ENCODE results near the gene XPO6. TPM values are rescaled to one million over a fixed set of nuclear protein-coding genes. Genes with fewer than 3 reads are reported as not detected.

The XPO6 gene
- polyA plus RNA-seq, 5 donors = 61.9 to 80.9 (median 75.6) TPM

GRCh38 chr16:28091656-28092055 is 120.1 kb downstream of the XPO6 start:
- no peak for DNase-seq

GRCh38 chr16:28090646-28091377 is 121.0 kb downstream of the XPO6 start:
- no peak for DNase-seq

- no peak for DNase-seq
These were observed 121.8 kb downstream of the XPO6 start for GRCh38 chr16:28089992-28090365.

- no peak for DNase-seq
These were observed 122.4 kb downstream of the XPO6 start for GRCh38 chr16:28089205-28089991.

GRCh38 chr16:28087675-28088300 is 124.0 kb downstream of the XPO6 start:
- no peak for DNase-seq

GRCh38 chr16:28087140-28087660 is 124.6 kb downstream of the XPO6 start:
- no peak for DNase-seq

GRCh38 chr16:28086186-28087139 is 125.3 kb downstream of the XPO6 start:
- no peak for DNase-seq

GRCh38 chr16:28085389-28086171 is 126.2 kb downstream of the XPO6 start:
- DNase-seq = no peak

GRCh38 chr16:28084209-28084608 is 127.6 kb downstream of the XPO6 start:
- no peak for DNase-seq

- DNase-seq = no peak
These were observed 129.1 kb downstream of the XPO6 start for GRCh38 chr16:28082624-28083023.

- DNase-seq = no peak
These were observed 130.3 kb downstream of the XPO6 start for GRCh38 chr16:28081391-28081968.

- no peak for DNase-seq
These were observed 133.5 kb downstream of the XPO6 start for GRCh38 chr16:28078261-28078660.

- DNase-seq = no peak
These were observed 137.9 kb downstream of the XPO6 start for GRCh38 chr16:28073836-28074235.

- DNase-seq = no peak
These were observed 139.7 kb downstream of the XPO6 start for GRCh38 chr16:28072087-28072486.

GRCh38 chr16:28069971-28070794 is 141.6 kb downstream of the XPO6 start:
- DNase-seq = no peak

GRCh38 chr16:28068976-28069375 is 142.8 kb downstream of the XPO6 start:
- DNase-seq = no peak

GRCh38 chr16:28067604-28068379 is 144.0 kb downstream of the XPO6 start:
- no peak for DNase-seq

GRCh38 chr16:28064706-28065249 is 147.0 kb downstream of the XPO6 start:
- DNase-seq = no peak

Data from right lung (tissue), 5 donors.